GM23248 (cell line): ENCODE measurements around the gene GPR35. TPM values are rescaled to one million over a fixed set of nuclear protein-coding genes. Genes with fewer than 3 reads are reported as not detected.

ENCODE experiments used
- DNase-seq: peaks from one replicate; pipeline ENCODE4 v3.0.0-alpha.2; 2015
- H2AFZ ChIP-seq: fragments of 200-600 bp; sonication (generic); 2 replicates; pipeline ENCODE4 v1.6.1; 2016; ENCODE audit warnings: antibody characterized with exemption
- H3F3A ChIP-seq: fragments of 200-600 bp; sonication (generic); 2 replicates; pipeline ENCODE4 v1.6.1; 2016; ENCODE audit warnings: mild to moderate bottlenecking, antibody characterized with exemption, mixed run types; ENCODE audit not compliant: insufficient read depth
- H3K27ac ChIP-seq: fragments of 200-600 bp; sonication (generic); 2 replicates; pipeline ENCODE4 v1.5.1; 2016; ENCODE audit warnings: mild to moderate bottlenecking
- H3K27me3 ChIP-seq: fragments of 200-600 bp; sonication (generic); replicated peaks from 2 replicates; pipeline ENCODE4 v1.6.1; 2016; ENCODE audit warnings: mild to moderate bottlenecking; ENCODE audit not compliant: insufficient read depth
- H3K36me3 ChIP-seq: fragments of 200-600 bp; sonication (generic); 2 replicates; pipeline ENCODE4 v1.6.1; 2016; ENCODE audit warnings: low read depth, mild to moderate bottlenecking
- H3K4me1 ChIP-seq: fragments of 200-600 bp; sonication (generic); 2 replicates; pipeline ENCODE4 v1.6.1; 2016; ENCODE audit warnings: mild to moderate bottlenecking; ENCODE audit not compliant: insufficient read depth
- H3K4me2 ChIP-seq: fragments of 200-600 bp; sonication (generic); one replicate; pipeline ENCODE4 v1.6.1; 2016; ENCODE audit warnings: mild to moderate bottlenecking; ENCODE audit not compliant: unreplicated experiment
- H3K4me3 ChIP-seq: fragments of 200-600 bp; sonication (generic); 2 replicates; pipeline ENCODE4 v1.5.1; 2016; ENCODE audit warnings: mild to moderate bottlenecking
- H3K79me2 ChIP-seq: fragments of 200-600 bp; sonication (generic); 2 replicates; pipeline ENCODE4 v1.6.1; 2016; ENCODE audit warnings: mild to moderate bottlenecking; ENCODE audit not compliant: insufficient read depth
- H3K9ac ChIP-seq: fragments of 200-600 bp; sonication (generic); 2 replicates; pipeline ENCODE4 v1.6.1; 2016; ENCODE audit warnings: mild to moderate bottlenecking
- H3K9me2 ChIP-seq: fragments of 200-600 bp; sonication (generic); 2 replicates; pipeline ENCODE4 v1.6.1; 2016; ENCODE audit warnings: mixed run types, mild to moderate bottlenecking, moderate library complexity; ENCODE audit not compliant: insufficient read depth
- H3K9me3 ChIP-seq: fragments of 200-600 bp; sonication (generic); one replicate; pipeline ENCODE4 v1.6.1; 2017; ENCODE audit warnings: low read depth
- H4K20me1 ChIP-seq: fragments of 200-600 bp; sonication (generic); 2 replicates; pipeline ENCODE4 v1.6.0; 2016; ENCODE audit not compliant: insufficient read depth
- EZH2 ChIP-seq: fragments of 200-600 bp; sonication (generic); IDR thresholded peaks from 2 replicates; pipeline ENCODE4 v1.6.1; 2018; ENCODE audit warnings: antibody characterized with exemption, mild to moderate bottlenecking; ENCODE audit not compliant: insufficient read depth, poor library complexity, severe bottlenecking
- EZH2phosphoT487 ChIP-seq: fragments of 200-600 bp; sonication (generic); IDR thresholded peaks from 2 replicates; pipeline ENCODE4 v1.6.1; 2018; ENCODE audit warnings: antibody characterized with exemption, moderate library complexity, mild to moderate bottlenecking, low read depth; ENCODE audit not compliant: insufficient read depth
- WGBS, 2 experiments: methylation state at CpG; one replicate each; pipeline ENCODE4 v1.1.6; 2015 to 2017; ENCODE audit warnings: low lambda C conversion rate in 2 of 2, low coverage in 1 of 2; ENCODE audit errors: missing lambda C conversion rate in 2 of 2; 5-methylcytosine and 5-hydroxymethylcytosine counted together
- in situ Hi-C: fragments of 300-500 bp; cut with MboI; formaldehyde crosslinking; loops from 2 replicates; pipeline ENCODE4 v1.15.0; 2020
- polyA plus RNA-seq: library from polyadenylated mRNA; unstranded; fragments of >200 nt; fragmentation: Nextera tagmentation; extraction: Ambion mirVana; gene quantifications from 2 replicates; pipeline ENCODE4 v1.2.1, GENCODE V29; 2016
- total RNA-seq: library from RNA; depleted of rRNA; stranded (reverse); fragments of >200 nt; shearing (Covaris generic); gene quantifications from 2 replicates; pipeline ENCODE4 v1.2.3, GENCODE V29; 2014

GPR35 gene
- total and polyA plus RNA-seq, 2 experiments from 2014 or later, result 0.14 TPM; not detected in 1

DNA sequence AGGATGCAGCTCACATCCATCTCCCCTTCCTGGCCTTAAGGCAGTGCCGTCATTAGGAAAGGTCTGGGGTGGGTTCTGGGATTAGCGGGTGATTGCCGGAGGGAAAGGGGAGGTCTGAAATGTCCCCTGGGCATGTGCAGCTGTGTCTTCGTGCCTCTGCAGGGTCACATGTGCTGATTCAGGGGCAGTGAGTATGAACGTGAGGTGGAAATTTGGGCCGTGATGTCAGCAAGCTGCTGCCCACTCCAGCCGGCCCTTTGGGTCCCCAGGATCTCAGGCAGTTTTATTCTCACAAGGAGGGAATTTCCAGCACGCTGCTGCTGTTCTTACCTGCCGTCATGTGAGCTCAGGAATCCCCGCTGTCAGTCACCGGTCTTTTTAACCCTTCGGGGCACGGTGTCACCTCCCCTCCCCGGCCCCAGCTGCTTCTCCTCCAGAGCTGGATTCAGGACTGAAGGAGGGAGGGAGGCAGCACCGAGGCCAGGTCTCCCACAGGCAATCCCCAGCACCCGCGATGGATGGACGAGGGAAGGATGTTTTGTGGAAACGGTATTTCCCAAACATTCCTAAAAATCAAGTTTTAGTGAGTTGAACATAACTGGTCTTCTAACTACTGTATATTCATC, 23.5 kb downstream of the GPR35 start:
- H3K4me3 ChIP-seq, result no peak overlapping the region
- H3K9me2 ChIP-seq, result no peaks in the 10 kb centered on the region
- no peaks in the 10 kb centered on the region for H3K9me3 ChIP-seq
- WGBS, 2 experiments, result 20 to 23% methylated on average over 19 of the region's 19 CpGs
- no peaks in the 10 kb centered on the region for H3K4me1 ChIP-seq
- H3K9ac ChIP-seq, result no peak overlapping the region
- no peak overlapping the region for H2AFZ ChIP-seq
- no peaks in the 10 kb centered on the region for H3F3A ChIP-seq
- H3K79me2 ChIP-seq, result no peaks in the 10 kb centered on the region
- in situ Hi-C loops, result no loop called here
- peak; percentile 9 for DNase-seq
- TF ChIP-seq EZH2 (no peak), EZH2phosphoT487 (no peak)
- H3K36me3 ChIP-seq, result no peaks in the 10 kb centered on the region
- H4K20me1 ChIP-seq, result no peaks in the 10 kb centered on the region
- no peak overlapping the region for H3K4me2 ChIP-seq
- no peak overlapping the region for H3K27ac ChIP-seq
- peaks cover 44% of the 10 kb centered on the region for H3K27me3 ChIP-seq

DNA sequence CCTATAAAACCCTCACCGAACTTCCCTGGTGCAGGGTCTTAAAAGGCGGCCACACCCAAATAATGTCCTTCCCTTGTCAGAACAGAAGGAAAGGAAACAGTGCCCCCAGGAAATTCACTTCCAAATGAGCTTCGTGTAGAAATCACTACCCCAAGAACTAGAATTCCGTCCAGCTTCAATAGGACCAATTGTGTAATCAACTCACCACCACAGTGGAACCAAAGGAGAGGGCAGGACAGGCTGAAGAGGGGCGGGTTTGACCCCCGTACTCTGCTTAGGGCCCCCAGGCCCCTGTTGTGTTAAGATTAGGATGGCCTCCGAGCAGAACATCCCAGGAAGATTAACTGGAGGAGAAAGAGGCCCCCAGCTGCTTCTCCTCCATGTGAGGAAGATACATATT, 24.1 kb downstream of the GPR35 start:
- no peak for DNase-seq
- Histone ChIP-seq H3K36me3 (no peaks in the 10 kb centered on the region), H3K27me3 (peaks cover 44% of the 10 kb centered on the region), H4K20me1 (no peaks in the 10 kb centered on the region), H3K9ac (no peak overlapping the region), H3K79me2 (no peaks in the 10 kb centered on the region), H3K4me1 (no peaks in the 10 kb centered on the region), H3K4me2 (no peak overlapping the region), H3K27ac (no peak overlapping the region), H3K9me3 (no peaks in the 10 kb centered on the region), H2AFZ (no peak overlapping the region), H3K4me3 (no peak overlapping the region), H3F3A (no peaks in the 10 kb centered on the region), H3K9me2 (no peaks in the 10 kb centered on the region)
- WGBS, 2 experiments, result 25 to 29% methylated on average over 7 of the region's 7 CpGs
- TF ChIP-seq EZH2 (no peak), EZH2phosphoT487 (no peak)
- in situ Hi-C loops, result no loop called here

DNA sequence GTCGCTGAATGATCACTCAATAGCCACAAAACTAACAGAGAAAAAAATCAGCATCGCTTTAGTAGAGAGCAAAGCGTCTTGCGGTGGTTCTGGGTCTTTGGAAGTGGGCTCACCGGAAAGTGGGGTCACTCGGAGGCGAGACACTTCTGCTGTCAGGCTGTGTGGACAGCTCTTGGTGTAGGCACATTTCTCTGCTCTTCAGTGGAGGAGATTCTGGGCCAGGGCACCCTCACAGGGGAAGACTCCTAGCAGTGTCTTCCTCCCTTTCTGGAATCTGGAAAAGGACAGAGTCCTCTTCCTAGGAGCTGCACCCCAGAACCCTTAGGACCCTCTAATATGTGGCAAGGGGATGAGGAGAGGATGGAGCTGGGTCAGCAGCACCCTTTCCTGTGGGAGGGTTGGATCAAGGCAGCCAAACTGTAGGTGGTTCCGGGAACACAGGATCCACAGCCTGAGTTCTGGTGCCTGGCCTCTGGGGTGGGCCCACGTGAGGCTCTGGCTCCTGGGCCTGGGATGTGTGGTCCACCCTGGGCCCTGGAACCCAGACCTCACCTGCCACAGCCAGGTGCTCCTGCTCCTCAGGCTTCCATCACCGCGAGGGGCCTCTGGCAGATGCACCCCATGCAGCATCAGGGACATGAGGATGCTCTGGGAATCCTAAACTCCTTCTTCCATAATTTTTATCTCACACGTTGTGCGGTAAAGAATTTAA, 25.1 kb downstream of the GPR35 start:
- Histone ChIP-seq H3K27me3 (peaks cover 53% of the 10 kb centered on the region), H3K9ac (no peak overlapping the region), H3K27ac (no peak overlapping the region), H3K36me3 (no peaks in the 10 kb centered on the region), H3K79me2 (no peaks in the 10 kb centered on the region), H3K4me3 (no peak overlapping the region), H3K4me2 (no peak overlapping the region), H3K4me1 (no peaks in the 10 kb centered on the region), H3F3A (no peaks in the 10 kb centered on the region), H2AFZ (no peak overlapping the region), H3K9me2 (no peaks in the 10 kb centered on the region), H4K20me1 (no peaks in the 10 kb centered on the region), H3K9me3 (no peaks in the 10 kb centered on the region)
- in situ Hi-C loops, result no loop called here
- WGBS, 2 experiments, result 47 to 50% methylated on average over 12 to 13 of the region's 13 CpGs
- DNase-seq, result no peak
- TF ChIP-seq EZH2 (no peak), EZH2phosphoT487 (no peak)

DNA sequence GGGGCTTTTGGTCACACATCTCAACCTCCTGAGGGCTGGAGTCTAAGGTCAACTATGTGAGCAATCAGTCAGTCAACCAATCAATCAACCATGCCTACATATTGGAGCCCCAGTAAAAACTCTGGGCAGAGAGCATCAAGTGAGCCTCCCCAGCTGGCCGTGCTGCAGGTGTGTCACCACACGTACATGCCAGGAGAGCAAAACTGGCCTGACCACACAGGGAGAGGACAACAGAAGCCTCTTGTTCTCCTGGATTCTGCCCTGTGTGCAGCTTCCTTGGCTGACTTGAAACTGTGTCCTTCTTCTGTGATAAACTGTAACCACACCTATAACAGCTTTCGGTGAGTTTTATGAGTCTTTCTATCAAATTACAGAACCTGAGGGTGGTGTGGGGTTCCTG, 25.9 kb downstream of the GPR35 start:
- in situ Hi-C loops, result no loop called here
- DNase-seq, result no peak
- H3K27ac ChIP-seq, result no peak overlapping the region

More for the DNA sequence above, 25.9 kb downstream of the GPR35 start:
- WGBS, 2 experiments, result 32 to 35% methylated on average over 3 of the region's 3 CpGs
- no peak overlapping the region for H3K9ac ChIP-seq
- H3K4me2 ChIP-seq, result no peak overlapping the region
- no peak overlapping the region for H3K4me3 ChIP-seq
- H3K9me3 ChIP-seq, result no peaks in the 10 kb centered on the region
- no peaks in the 10 kb centered on the region for H3F3A ChIP-seq
- no peaks in the 10 kb centered on the region for H3K79me2 ChIP-seq
- TF ChIP-seq EZH2phosphoT487 (no peak), EZH2 (no peak)
- H3K27me3 ChIP-seq, result peaks cover 56% of the 10 kb centered on the region
- no peaks in the 10 kb centered on the region for H4K20me1 ChIP-seq
- no peak overlapping the region for H2AFZ ChIP-seq
- H3K36me3 ChIP-seq, result no peaks in the 10 kb centered on the region
- no peaks in the 10 kb centered on the region for H3K4me1 ChIP-seq
- H3K9me2 ChIP-seq, result no peaks in the 10 kb centered on the region
